Measurements from ENCODE around the gene PNLIPRP1.

The PNLIPRP1 gene

DNA sequence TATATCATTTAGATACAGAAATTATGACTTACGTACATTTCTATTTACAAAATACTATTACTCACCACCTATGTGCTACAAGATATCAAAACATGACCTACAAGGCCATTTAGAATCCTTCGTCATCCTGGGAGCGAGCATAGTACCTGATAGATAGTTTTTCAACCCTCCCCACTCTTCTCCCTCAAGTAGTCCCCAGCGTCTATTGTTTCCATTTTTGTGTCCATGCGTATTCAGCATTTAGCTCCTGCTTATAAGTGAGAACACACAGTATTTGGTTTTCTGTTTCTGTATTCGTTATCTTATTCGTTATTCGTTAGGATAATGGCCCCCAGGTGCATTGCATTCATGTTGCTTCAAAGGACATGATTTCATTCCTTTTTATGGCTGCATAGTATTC lies 58.1 kb downstream of the PNLIPRP1 start:
- TF ChIP-seq, protein P1, sequence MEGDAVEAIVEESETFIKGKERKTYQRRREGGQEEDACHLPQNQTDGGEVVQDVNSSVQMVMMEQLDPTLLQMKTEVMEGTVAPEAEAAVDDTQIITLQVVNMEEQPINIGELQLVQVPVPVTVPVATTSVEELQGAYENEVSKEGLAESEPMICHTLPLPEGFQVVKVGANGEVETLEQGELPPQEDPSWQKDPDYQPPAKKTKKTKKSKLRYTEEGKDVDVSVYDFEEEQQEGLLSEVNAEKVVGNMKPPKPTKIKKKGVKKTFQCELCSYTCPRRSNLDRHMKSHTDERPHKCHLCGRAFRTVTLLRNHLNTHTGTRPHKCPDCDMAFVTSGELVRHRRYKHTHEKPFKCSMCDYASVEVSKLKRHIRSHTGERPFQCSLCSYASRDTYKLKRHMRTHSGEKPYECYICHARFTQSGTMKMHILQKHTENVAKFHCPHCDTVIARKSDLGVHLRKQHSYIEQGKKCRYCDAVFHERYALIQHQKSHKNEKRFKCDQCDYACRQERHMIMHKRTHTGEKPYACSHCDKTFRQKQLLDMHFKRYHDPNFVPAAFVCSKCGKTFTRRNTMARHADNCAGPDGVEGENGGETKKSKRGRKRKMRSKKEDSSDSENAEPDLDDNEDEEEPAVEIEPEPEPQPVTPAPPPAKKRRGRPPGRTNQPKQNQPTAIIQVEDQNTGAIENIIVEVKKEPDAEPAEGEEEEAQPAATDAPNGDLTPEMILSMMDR (conservative IDR thresholded peaks at IDR 0.05; ENCODE audit: low read depth), result no peak
- ChIA-PET POLR2A (ENCODE audit: low non-redundant PET) (no interaction called here), CTCF (interaction anchor here (0.7 kb wide), 1 partner anchor 22 kb away, joined by 4 read pairs; no protein-coding TSS in a partner anchor)
- no peak overlapping the region for H3K27ac ChIP-seq
- DNase-seq (ENCODE audit: low spot score), result no peak

DNA sequence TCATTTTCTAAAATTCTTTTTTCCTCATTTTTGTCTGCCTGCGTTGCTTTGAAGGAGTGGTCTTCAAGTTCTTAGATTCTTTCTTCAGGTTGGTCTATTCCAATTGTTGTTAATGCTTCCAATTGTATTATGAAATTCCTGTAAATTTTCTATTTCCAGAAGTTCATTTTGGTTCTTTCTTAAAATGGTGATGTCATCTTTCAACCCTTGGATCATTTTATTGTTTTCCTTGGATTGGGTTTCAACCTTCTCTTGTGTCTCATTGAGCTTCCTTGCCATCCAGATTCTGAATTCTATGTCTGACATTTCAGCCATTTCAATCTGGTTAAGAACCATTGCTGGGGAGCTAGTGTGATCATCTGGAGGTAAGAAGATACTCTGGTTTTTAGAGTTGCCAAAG lies 63.1 kb downstream of the PNLIPRP1 start:
- DNase-seq (ENCODE audit: low spot score), result no peak
- TF ChIP-seq, protein P1 (conservative IDR thresholded peaks at IDR 0.05; ENCODE audit: low read depth), result no peak
- H3K27ac ChIP-seq, result no peak overlapping the region
- ChIA-PET CTCF (interaction anchor here (0.6 kb wide), 1 partner anchor 64 kb away, joined by 3 read pairs; no protein-coding TSS in a partner anchor), POLR2A (ENCODE audit: low non-redundant PET) (no interaction called here)

DNA sequence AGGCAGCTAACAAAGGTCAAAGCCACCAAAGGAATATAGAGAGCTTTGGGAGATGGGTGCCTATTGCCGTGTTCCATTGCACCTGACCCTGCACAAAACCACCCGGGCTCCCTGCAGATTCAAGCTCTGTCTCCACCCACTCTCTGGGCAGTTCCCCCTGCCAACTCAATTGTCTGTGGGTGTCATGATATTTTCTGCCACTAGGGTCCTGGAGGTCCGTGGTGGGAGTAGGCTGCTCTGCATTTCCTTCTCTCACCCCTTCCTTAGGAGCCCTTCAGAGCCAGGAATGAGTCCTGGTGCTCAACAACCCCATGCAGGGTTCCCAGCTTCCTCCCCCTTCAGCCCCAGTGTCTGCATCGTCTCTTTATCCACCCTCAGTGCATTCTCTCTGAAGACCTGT lies 64.1 kb downstream of the PNLIPRP1 start:
- CTCF ChIA-PET, result interaction anchor here (0.6 to 1.3 kb wide), 5 partner anchors 8 to 512 kb away, joined by 3 to 6 read pairs (median 5); no protein-coding TSS in a partner anchor
- no peak overlapping the region for H3K27ac ChIP-seq
- no peak for DNase-seq (ENCODE audit: low spot score)
- POLR2A ChIA-PET (ENCODE audit: low non-redundant PET), result no interaction called here
- TF ChIP-seq, protein P1 (conservative IDR thresholded peaks at IDR 0.05; ENCODE audit: low read depth), result no peak

DNA sequence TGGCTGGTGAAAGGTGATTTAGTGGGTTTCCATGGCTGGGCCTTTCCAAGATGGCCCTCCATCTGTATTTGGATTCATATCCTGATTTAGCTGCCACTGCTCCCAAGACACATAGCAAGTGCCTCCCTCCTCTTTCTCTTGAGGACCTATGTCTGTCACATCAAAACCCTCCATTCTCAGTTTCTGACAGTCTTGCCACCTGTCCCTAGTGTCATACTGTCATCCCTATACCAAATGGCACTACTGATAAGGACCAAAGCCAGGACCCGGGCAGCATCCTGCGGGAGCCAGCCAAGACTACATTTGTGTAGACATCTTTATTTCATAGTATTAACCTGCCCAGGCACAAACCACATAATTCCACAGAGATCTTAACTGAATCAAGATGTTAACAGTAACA lies 64.8 kb downstream of the PNLIPRP1 start:
- POLR2A ChIA-PET (ENCODE audit: low non-redundant PET), result no interaction called here
- TF ChIP-seq, protein P1 (conservative IDR thresholded peaks at IDR 0.05; ENCODE audit: low read depth), result no peak
- no peak overlapping the region for H3K27ac ChIP-seq
- CTCF ChIA-PET, result interaction anchor here (0.9 to 1.3 kb wide), 3 partner anchors 10 to 28 kb away, joined by 3 to 5 read pairs (median 4); no protein-coding TSS in a partner anchor
- no peak for DNase-seq (ENCODE audit: low spot score)

DNA sequence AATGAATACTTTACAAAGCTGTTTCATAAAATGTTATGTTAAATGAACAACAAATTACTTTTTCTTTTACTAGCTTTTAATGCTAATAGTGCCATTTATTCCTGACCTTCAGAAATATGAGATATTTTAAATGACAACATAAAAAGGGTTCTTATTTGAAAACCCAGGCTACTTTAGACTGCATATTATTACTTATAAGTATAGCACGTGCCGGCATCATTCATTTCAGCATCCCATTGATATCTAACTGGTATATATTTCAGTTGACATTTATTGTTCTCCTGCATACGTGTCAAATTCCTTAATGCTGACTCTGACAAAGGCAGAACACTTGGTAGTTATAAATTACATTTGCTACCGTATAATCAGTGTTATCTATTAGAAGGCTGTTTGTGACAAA lies 65.3 kb downstream of the PNLIPRP1 start:
- ChIA-PET CTCF (interaction anchor here (1.3 kb wide), 1 partner anchor 29 kb away, joined by 5 read pairs; no protein-coding TSS in a partner anchor), POLR2A (ENCODE audit: low non-redundant PET) (no interaction called here)
- no peak for DNase-seq (ENCODE audit: low spot score)
- H3K27ac ChIP-seq, result no peak overlapping the region
- TF ChIP-seq, protein P1 (conservative IDR thresholded peaks at IDR 0.05; ENCODE audit: low read depth), result no peak

DNA sequence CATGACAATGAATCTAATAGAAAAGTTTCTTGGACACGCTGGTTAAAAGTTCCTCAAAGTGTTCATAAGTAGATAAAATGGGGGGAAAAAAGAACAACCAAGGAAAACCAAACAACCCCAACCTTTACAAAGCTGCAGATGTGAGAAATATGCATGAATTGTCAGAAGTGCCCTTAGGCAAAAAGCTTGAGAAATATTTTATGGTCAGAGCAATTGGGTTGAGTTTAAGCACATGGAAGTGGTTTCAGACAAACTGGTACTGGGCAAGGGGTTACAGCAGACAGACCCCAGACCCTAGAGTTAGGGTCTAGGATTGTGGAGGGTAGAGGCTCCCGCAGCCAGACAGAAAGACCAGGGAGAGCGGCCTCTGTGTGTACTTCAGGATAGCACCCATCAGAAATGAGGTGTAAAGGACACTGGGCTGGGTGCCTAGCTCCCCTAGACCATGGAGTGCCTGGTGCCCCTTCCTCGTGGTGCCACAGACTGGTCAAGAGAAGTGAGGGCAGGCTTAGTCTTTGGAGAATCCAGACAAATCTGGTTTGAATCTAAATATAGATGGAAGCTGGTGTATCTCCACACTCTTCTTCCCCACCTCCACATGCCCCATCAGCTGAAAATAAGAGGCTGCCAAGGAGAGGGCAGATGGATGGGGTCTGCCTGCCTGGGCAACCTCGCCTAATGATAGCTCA lies 67.2 kb downstream of the PNLIPRP1 start:
- H3K27ac ChIP-seq, result no peak overlapping the region

More for the DNA sequence above, 67.2 kb downstream of the PNLIPRP1 start:
- ChIA-PET POLR2A (ENCODE audit: low non-redundant PET) (no interaction called here), CTCF (interaction anchor here (0.6 to 1.0 kb wide), 2 partner anchors 24 to 320 kb away, joined by 3 to 4 read pairs; no protein-coding TSS in a partner anchor)
- no peak for DNase-seq (ENCODE audit: low spot score)
- TF ChIP-seq, protein P1 (conservative IDR thresholded peaks at IDR 0.05; ENCODE audit: low read depth), result no peak
